Muscle of back (tissue), 11 donors: ENCODE measurements around the gene RHBDD3. TPM values are rescaled to one million over a fixed set of nuclear protein-coding genes. Genes with fewer than 3 reads are reported as not detected.

Source experiments
- DNase-seq, 3 donors: peaks; one replicate each; pipeline versions ENCODE4 v3.0.0 to v3.0.0-alpha.2; 2013
- polyA plus RNA-seq, 10 donors: library from polyadenylated mRNA; unstranded; fragments of 120-200 nt; gene quantifications; one replicate each; pipeline ENCODE4 v1.2.1, GENCODE V29; 2013; ENCODE audit not compliant: insufficient read length in 10 of 10

The RHBDD3 gene
- polyA plus RNA-seq, 10 donors = 18.1 to 25.4 (median 21.7) TPM

GRCh38 chr22:29270475-29271271 is 2.9 kb upstream of the RHBDD3 start:
- no peak for DNase-seq

GRCh38 chr22:29269731-29270474 is 2.1 kb upstream of the RHBDD3 start:
- DNase-seq = no peak

GRCh38 chr22:29269230-29269604 is 1.4 kb upstream of the RHBDD3 start:
- DNase-seq = no peak

GRCh38 chr22:29268511-29269229 is 889 bp upstream of the RHBDD3 start:
- DNase-seq = peak; percentile 70 to 94 (median 87)

GRCh38 chr22:29267462-29267857 is 321 bp downstream of the RHBDD3 start:
- no peak for DNase-seq

GRCh38 chr22:29266564-29267461 is 968 bp downstream of the RHBDD3 start:
- no peak for DNase-seq

GRCh38 chr22:29265929-29266328 is 1.9 kb downstream of the RHBDD3 start:
- no peak for DNase-seq

- DNase-seq = no peak
Observed at GRCh38 chr22:29265305-29265704, 2.5 kb downstream of the RHBDD3 start.

GRCh38 chr22:29263791-29264276 is 3.9 kb downstream of the RHBDD3 start:
- DNase-seq = no peak

GRCh38 chr22:29260601-29261315 is 7.0 kb downstream of the RHBDD3 start:
- DNase-seq = no peak

- DNase-seq = no peak
Observed at GRCh38 chr22:29260031-29260560, 7.7 kb downstream of the RHBDD3 start.

- no peak for DNase-seq
Observed at GRCh38 chr22:29259253-29259899, 8.4 kb downstream of the RHBDD3 start.

- no peak for DNase-seq
Observed at GRCh38 chr22:29258407-29259252, 9.2 kb downstream of the RHBDD3 start.

- DNase-seq = no peak
Observed at GRCh38 chr22:29257751-29258181, 10.0 kb downstream of the RHBDD3 start.

GRCh38 chr22:29256606-29257325 is 11.0 kb downstream of the RHBDD3 start:
- no peak for DNase-seq

- no peak for DNase-seq
Observed at GRCh38 chr22:29255064-29255621, 12.6 kb downstream of the RHBDD3 start.

- DNase-seq = no peak
Observed at GRCh38 chr22:29254286-29254660, 13.5 kb downstream of the RHBDD3 start.
